Anterior cingulate cortex (tissue), 58 donors: ENCODE measurements around the gene TAPBPL.
"Not testable (repeated sequence)": the region's sequence is repeated elsewhere in the genome, so short reads cannot be mapped to it uniquely, and the experiment has no call there.

Experiments used
- DNase-seq, 58 donors: peaks; one replicate each; lab custom pipeline; 2025; lab: John Stamatoyannopoulos, UW

Gene TAPBPL

GRCh38 chr12:6460751-6461371, 9.0 kb downstream of the TAPBPL start:
- no peak for DNase-seq

GRCh38 chr12:6461401-6462233, 9.8 kb downstream of the TAPBPL start:
- peak in 39 of 58 donors; percentile 1 to 63 (median 32) for DNase-seq

GRCh38 chr12:6462234-6462995, 10.6 kb downstream of the TAPBPL start:
- no peak for DNase-seq

GRCh38 chr12:6463216-6463615, 11.4 kb downstream of the TAPBPL start:
- no peak for DNase-seq

DNA sequence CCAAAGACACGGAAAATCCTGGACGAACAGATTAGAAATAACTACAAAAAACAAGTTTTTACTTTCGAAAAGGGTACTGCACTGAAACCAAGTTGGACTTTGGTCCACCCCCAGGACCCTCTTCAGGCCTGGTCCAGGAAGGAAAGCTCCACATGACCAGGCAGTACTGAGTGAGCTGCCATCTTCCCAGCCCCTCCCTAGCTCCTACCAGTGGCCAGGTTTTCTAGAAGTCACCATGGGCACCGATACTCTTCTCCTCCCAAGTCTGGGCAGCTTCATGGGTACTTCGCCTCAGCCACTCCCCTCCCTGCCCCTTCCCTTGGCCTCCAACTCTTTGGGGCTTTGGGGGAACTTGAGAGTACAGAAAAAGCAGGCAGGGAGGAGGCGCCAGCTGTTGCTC, 12.0 kb downstream of the TAPBPL start:
- DNase-seq, result no peak

DNA sequence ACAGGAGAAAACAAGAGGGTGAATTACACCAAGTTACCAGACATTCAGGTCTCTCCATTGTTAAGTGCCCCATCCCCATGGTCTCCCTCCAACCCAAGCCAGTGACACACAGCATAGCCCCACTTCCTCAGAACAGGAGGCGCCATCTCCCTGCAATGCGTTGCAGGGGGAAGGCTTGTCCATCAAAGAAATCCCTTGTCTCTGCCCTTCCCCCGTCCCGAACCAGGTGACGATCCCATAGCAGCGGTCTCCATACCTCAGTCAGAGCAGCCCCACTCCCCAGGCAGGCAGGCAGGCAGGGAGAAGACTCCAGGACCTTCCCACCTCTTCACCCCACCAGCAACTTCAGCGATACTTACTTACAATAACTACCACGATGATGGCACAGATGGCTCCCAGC, 12.7 kb downstream of the TAPBPL start:
- no peak for DNase-seq

DNA sequence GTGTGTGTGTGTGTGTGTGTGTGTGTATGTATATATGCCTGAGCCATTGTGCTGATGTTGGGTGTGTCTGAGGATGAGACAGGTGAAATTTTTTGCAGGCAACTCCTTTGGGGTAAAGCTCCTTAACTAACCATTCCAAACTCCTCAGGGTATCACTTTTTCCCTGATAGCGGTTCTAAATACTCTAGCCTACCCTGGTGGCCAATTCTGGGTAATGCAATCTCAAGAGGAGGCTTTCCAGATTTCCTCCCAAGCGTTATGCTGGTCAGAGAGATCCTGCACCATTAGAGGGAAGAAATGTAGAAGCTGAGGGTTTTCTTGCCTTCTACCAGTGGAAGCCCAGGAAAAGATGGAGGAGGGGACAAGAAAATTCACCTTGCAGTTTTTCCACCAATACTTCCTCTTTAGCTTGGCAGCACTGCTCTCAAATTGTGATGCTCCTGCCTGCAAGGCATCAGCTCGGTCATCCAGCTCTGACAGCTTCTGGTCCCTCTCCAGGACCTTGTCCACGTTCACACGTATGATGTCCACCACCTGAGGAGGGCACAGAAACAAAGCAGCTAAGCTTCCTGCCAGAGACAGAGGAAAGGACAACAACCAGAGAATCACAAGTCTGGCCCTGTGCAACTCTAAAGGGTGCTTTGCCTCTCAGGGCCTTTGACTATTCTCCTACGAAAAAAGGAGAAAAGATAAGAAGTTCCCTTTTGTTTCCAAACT, 13.8 kb downstream of the TAPBPL start:
- peak in 34 of 58 donors; percentile 4 to 66 (median 19) for DNase-seq

DNA sequence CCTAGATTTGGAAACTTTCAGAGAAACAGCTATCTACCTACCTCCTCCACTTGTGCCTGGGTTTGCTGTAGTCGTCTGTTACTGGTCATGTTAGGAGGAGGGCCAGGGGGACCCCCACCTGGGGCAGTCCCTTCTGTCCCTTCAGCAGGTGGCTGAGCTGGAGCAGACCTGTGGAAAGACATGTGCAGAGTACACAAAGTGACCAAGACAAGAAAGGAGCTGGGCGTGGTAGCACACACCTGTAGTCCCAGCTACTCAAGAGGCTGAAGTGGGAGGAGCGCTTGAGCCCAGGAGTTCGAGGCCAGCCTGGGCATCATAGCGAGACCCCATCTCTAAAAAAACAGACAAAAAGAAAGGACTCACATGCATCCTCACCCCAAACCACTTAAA, 14.3 kb downstream of the TAPBPL start:
- DNase-seq, result no peak

DNA sequence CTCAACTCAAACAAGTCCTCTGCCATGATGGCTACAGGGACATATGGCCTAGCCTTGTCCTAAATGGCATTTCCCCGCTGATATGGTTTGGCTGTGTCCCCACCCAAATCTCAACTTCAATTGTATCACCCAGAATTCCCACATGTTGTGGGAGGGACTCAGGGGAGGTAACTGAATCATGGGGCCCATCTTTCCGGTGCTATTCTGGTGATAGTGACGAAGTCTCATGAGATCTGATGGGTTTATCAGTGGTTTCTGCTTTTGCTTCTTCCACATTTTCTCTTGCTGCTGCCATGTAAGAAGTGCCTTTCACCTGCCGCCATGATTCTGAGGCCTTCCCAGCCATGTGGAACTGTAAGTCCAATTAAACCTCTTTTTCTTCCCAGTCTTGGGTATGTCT, 14.9 kb downstream of the TAPBPL start:
- not testable (repeated sequence) for DNase-seq

DNA sequence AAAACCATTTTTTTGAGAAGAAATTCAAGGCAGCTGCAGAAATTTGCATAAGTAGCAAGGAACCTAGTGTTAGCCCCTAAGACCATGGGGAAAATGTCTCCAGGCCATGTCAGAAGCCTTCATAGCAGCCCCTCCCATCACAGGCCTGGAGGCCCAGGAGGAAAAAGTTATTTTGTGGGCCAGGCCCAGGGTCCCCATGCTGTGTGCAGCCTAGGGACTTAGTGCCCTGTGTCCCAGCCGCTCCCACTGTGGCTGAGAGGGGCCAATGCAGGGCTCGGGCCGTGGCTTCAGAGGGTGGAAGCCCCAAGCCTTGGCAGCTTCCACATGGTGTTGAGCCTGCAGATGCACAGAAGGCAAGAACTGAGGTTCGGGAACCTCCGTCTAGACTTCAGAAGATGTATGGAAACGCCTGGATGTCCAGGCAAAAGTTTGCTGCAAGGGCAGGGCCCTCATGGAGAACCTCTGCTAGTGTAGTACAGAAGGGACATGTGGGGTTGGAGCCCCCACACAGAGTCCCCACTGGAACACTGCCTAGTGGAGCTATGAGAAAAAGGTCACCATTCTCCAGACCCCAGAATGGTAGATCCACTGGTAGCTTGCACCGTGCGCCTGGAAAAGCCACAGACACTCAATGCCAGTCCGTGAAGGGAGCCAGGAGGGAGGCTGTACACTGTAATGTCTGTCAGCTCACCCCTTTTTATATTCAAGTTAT, 15.9 kb downstream of the TAPBPL start:
- not testable (repeated sequence) for DNase-seq

DNA sequence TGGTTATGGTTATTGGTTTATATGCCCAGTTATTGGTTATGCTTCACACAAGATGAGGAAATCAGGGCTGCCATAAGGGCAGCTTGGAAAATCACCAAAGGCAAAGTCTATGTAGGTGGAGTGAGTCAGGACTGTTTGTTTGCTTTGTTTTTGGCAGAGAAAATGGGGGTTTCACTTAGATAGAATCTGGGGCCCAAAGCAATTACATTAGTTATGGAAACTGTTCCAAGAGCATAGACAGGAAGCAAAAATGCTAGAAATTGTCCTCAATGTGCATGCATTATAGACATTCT, 16.4 kb downstream of the TAPBPL start:
- no peak for DNase-seq

- no peak for DNase-seq
Measured at GRCh38 chr12:6469092-6469491, 17.2 kb downstream of the TAPBPL start.

DNA sequence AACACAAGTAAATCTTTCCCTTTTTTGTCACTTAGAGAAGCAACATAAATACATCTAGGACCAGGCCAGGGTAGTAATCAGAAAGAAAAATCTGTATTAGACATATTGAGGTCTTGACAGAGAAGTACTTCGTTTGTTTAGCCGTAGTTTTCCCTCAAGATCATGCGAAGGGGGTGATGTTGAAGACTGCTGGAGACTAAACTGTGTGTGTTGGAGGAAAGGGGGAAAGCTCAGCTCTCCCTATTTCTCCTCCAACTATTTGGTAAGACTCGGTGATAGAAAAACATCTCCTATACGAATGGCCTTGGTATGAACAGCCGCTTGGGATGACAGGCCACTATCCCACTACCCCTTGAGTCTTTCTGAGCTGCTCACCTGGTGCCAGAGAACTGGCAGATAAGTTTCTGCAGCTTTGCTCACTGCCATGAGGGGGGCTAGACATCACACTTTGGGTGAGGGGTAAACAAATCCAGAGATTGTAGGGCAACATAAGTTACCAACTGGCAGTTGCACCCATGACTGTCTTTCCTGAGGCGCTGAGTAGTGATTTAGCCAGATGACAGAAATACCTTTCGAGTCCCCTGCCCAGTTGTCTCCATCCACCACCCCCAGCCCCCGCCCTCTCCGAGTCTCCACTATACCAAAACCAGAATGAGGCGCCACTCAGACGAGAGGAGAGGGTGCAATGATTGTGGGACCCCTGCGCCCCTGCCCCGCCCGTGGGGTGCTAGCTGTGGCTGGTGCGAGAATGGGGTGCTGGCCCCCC, 17.9 kb downstream of the TAPBPL start:
- peak in 1 of 58 donors; percentile 35 for DNase-seq

- peak; percentile 89 to 100 (median 99) for DNase-seq
Measured at GRCh38 chr12:6470375-6471163, 18.7 kb downstream of the TAPBPL start, which contains the start of gene VAMP1. Gene VAMP1 (minus strand): TSS chr12:6470677. CDS start chr12:6470531, 146 bp downstream.

- no peak for DNase-seq
Measured at GRCh38 chr12:6471989-6472360, 20.1 kb downstream of the TAPBPL start.

DNA sequence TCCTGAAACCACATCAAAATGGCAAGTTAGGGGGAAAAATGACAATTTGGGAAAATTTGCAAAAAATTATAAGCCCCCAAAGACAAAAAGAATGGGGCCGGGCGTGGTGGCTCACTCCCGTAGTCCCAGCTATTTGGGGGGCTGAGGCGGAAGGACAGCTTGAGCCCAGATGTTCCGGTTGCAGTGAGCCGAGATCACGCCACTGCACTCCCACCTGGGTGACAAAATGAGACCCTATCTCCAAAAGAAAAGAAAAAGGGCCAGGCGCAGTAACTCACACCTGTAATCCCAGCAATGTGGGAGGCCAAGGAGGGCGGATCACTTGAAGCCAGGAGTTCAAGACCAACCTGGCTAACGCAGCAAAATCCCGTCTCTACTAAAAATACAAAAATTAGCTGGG, 20.6 kb downstream of the TAPBPL start:
- no peak for DNase-seq

GRCh38 chr12:6475233-6475975, 23.6 kb downstream of the TAPBPL start:
- DNase-seq, result not testable (repeated sequence)

DNA sequence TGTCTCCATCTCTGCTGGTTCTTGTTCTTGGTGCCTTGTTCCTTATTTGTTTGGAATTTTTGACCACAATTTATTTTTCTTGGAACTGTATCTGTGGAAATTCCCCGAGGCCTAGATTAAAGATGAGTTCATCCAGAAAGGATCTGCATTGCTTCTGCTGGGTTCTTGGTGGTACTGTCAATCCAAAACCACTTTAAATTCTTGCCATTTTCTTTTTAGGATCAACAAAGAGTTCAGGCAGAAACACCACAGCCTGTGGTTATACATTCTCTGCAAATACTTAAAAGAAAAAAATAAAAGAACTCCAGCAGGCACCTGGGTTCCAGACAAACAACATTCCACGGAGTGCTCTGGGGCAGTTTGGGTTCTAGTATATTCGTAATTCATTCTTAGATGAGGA, 24.6 kb downstream of the TAPBPL start:
- DNase-seq, result no peak
